Chondrocyte (in vitro differentiated cells): ENCODE data around the gene JCHAIN. TPM values are rescaled to one million over a fixed set of nuclear protein-coding genes. Genes with fewer than 3 reads are reported as not detected.

Source experiments
- DNase-seq: peaks from one replicate; pipeline ENCODE4 v3.0.0; 2021; ENCODE audit warnings: mixed read lengths, low spot score
- H3K27ac Mint-ChIP-seq: one replicate; pipeline ENCODE4 v1.8.0; 2021; ENCODE audit warnings: mild to moderate bottlenecking, moderate library complexity, mixed read lengths; ENCODE audit not compliant: unreplicated experiment
- H3K27me3 Mint-ChIP-seq: 2 replicates; pipeline ENCODE4 v1.8.0; 2021; ENCODE audit warnings: low read depth, mixed read lengths
- H3K36me3 Mint-ChIP-seq: 2 replicates; pipeline ENCODE4 v1.8.0; 2021; ENCODE audit warnings: low read depth, mixed read lengths
- H3K4me1 Mint-ChIP-seq: 2 replicates; pipeline ENCODE4 v1.8.0; 2021; ENCODE audit warnings: low read depth, mild to moderate bottlenecking, mixed read lengths
- H3K4me3 Mint-ChIP-seq: one replicate; pipeline ENCODE4 v1.8.0; 2021; ENCODE audit warnings: mild to moderate bottlenecking, moderate library complexity, mixed read lengths; ENCODE audit not compliant: unreplicated experiment
- H3K9me3 Mint-ChIP-seq: 2 replicates; pipeline ENCODE4 v1.8.0; 2021; ENCODE audit warnings: low read depth, mixed read lengths
- CTCF ChIP-seq: fragments of 200-600 bp; sonication (generic); IDR thresholded peaks from 2 replicates; pipeline ENCODE4 v1.5.0; 2021; ENCODE audit warnings: antibody characterized with exemption, mild to moderate bottlenecking, moderate library complexity
- total RNA-seq: library from RNA; stranded (reverse); gene quantifications from 3 replicates; pipeline ENCODE4 v1.2.1, GENCODE V29; 2021

Gene JCHAIN
- total RNA-seq, 1 donor from 2014 or later = not detected

GRCh38 chr4:70628444-70628843 is 37.9 kb downstream of the JCHAIN start, which contains the start of gene ENAM:
Gene ENAM, plus strand, starts transcription at chr4:70628744. Its CDS starts 757 bp downstream, at chr4:70629501.
- Mint-ChIP-seq H3K27ac (no peak within 1 kb of the TSS), H3K27me3 (no peaks in the 10 kb centered on the region), H3K36me3 (no peaks in the 10 kb centered on the region), H3K4me3 (no peak within 1 kb of the TSS), H3K4me1 (peaks cover 20% of the 10 kb centered on the region), H3K9me3 (no peaks in the 10 kb centered on the region)
- DNase-seq = no peak
- no peak for TF ChIP-seq CTCF

GRCh38 chr4:70627620-70628019 is 38.7 kb downstream of the JCHAIN start:
- no peak for DNase-seq
- Mint-ChIP-seq H3K27me3 (no peaks in the 10 kb centered on the region), H3K27ac (no peak overlapping the region), H3K4me3 (no peak overlapping the region), H3K36me3 (no peaks in the 10 kb centered on the region), H3K4me1 (peaks cover 20% of the 10 kb centered on the region), H3K9me3 (no peaks in the 10 kb centered on the region)
- TF ChIP-seq CTCF = no peak

- H3K4me1 Mint-ChIP-seq = no peaks in the 10 kb centered on the region
- no peak for DNase-seq
- H3K9me3 Mint-ChIP-seq = no peaks in the 10 kb centered on the region
- no peaks in the 10 kb centered on the region for H3K36me3 Mint-ChIP-seq
- no peak overlapping the region for H3K27ac Mint-ChIP-seq
- TF ChIP-seq CTCF = no peak
- H3K27me3 Mint-ChIP-seq = no peaks in the 10 kb centered on the region
- no peak overlapping the region for H3K4me3 Mint-ChIP-seq
These were observed 42.0 kb downstream of the JCHAIN start for GRCh38 chr4:70624226-70624793.

GRCh38 chr4:70623323-70623722 is 43.0 kb downstream of the JCHAIN start:
- DNase-seq = no peak
- H3K4me1 Mint-ChIP-seq = no peaks in the 10 kb centered on the region
- TF ChIP-seq CTCF = no peak
- no peaks in the 10 kb centered on the region for H3K9me3 Mint-ChIP-seq
- peaks cover 1% of the 10 kb centered on the region for H3K27me3 Mint-ChIP-seq
- no peak overlapping the region for H3K27ac Mint-ChIP-seq
- H3K36me3 Mint-ChIP-seq = no peaks in the 10 kb centered on the region
- no peak overlapping the region for H3K4me3 Mint-ChIP-seq

- no peaks in the 10 kb centered on the region for H3K4me1 Mint-ChIP-seq
- no peaks in the 10 kb centered on the region for H3K9me3 Mint-ChIP-seq
- H3K36me3 Mint-ChIP-seq = no peaks in the 10 kb centered on the region
- peaks cover 19% of the 10 kb centered on the region for H3K27me3 Mint-ChIP-seq
- TF ChIP-seq CTCF = no peak
- H3K4me3 Mint-ChIP-seq = no peak overlapping the region
- H3K27ac Mint-ChIP-seq = no peak overlapping the region
- DNase-seq = no peak
These were observed 46.5 kb downstream of the JCHAIN start for GRCh38 chr4:70619778-70620177.
